Measurements from ENCODE around the gene GPC5. TPM values are rescaled to one million over a fixed set of nuclear protein-coding genes. Genes with fewer than 3 reads are reported as not detected.

GPC5 gene
- polyA plus RNA-seq, 2 of the 4 experiments (the other 2 are of a cell fraction), result not detected

GRCh38 chr13:91699863-91700262, 301.4 kb downstream of the GPC5 start:
- ATAC-seq (no peak), DNase-seq (ENCODE audit: low read depth in 1 of 2, low spot score in 1 of 2) (no peak), FAIRE-seq (no peak)
- Histone ChIP-seq H3K4me3 (no peak overlapping the region), H3K27ac (no peak overlapping the region), H3K9me3 (no peaks in the 10 kb centered on the region), H3K4me1 (no peaks in the 10 kb centered on the region), H3K4me2 (no peak overlapping the region)
- CTCF ChIA-PET, result interaction anchor here (0.9 kb wide), 1 partner anchor 21 kb away, joined by 3 read pairs; no protein-coding TSS in a partner anchor
- TF ChIP-seq EHMT2 (IDR thresholded peaks at IDR 0.05; ENCODE audit: low read depth) (no peak), BHLHE40 (IDR thresholded peaks at IDR 0.05; ENCODE audit: low read depth, low read length) (no peak), MAFK (IDR thresholded peaks at IDR 0.05; ENCODE audit: partially characterized antibody) (no peak), RAD21 (conservative IDR thresholded peaks at IDR 0.05 in 1 of 2, IDR thresholded peaks at IDR 0.05 in 1 of 2) (no peak), ESRRA (IDR thresholded peaks at IDR 0.05; ENCODE audit: borderline replicate concordance, low read length) (no peak), HOXB5 (CRISPR knock-in tag; IDR thresholded peaks at IDR 0.05) (no peak), HOXA7 (CRISPR knock-in tag; IDR thresholded peaks at IDR 0.05) (no peak), CEBPB (IDR thresholded peaks at IDR 0.05) (no peak), CHD4 (IDR thresholded peaks at IDR 0.05; ENCODE audit: borderline replicate concordance) (no peak), TP53 (CRISPR knock-in tag; IDR thresholded peaks at IDR 0.05) (no peak), NFE2L2 (conservative IDR thresholded peaks at IDR 0.05; ENCODE audit: low read length) (no peak), KDM1A (IDR thresholded peaks at IDR 0.05; ENCODE audit: low read depth) (no peak), ZC3H11A (IDR thresholded peaks at IDR 0.05) (no peak), POLR2AphosphoS2 (conservative IDR thresholded peaks at IDR 0.05; ENCODE audit: low read length) (no peak)
- TF ChIP-seq, protein P1, sequence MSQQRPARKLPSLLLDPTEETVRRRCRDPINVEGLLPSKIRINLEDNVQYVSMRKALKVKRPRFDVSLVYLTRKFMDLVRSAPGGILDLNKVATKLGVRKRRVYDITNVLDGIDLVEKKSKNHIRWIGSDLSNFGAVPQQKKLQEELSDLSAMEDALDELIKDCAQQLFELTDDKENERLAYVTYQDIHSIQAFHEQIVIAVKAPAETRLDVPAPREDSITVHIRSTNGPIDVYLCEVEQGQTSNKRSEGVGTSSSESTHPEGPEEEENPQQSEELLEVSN (IDR thresholded peaks at IDR 0.05; ENCODE audit: borderline replicate concordance, low read depth), result no peak
- TF ChIP-seq, protein P2, sequence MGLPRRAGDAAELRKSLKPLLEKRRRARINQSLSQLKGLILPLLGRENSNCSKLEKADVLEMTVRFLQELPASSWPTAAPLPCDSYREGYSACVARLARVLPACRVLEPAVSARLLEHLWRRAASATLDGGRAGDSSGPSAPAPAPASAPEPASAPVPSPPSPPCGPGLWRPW (IDR thresholded peaks at IDR 0.05), result no peak
- TF ChIP-seq, protein P3, sequence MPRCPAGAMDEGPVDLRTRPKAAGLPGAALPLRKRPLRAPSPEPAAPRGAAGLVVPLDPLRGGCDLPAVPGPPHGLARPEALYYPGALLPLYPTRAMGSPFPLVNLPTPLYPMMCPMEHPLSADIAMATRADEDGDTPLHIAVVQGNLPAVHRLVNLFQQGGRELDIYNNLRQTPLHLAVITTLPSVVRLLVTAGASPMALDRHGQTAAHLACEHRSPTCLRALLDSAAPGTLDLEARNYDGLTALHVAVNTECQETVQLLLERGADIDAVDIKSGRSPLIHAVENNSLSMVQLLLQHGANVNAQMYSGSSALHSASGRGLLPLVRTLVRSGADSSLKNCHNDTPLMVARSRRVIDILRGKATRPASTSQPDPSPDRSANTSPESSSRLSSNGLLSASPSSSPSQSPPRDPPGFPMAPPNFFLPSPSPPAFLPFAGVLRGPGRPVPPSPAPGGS (IDR thresholded peaks at IDR 0.05), result no peak
- POLR2A ChIA-PET, result no interaction called here

DNA sequence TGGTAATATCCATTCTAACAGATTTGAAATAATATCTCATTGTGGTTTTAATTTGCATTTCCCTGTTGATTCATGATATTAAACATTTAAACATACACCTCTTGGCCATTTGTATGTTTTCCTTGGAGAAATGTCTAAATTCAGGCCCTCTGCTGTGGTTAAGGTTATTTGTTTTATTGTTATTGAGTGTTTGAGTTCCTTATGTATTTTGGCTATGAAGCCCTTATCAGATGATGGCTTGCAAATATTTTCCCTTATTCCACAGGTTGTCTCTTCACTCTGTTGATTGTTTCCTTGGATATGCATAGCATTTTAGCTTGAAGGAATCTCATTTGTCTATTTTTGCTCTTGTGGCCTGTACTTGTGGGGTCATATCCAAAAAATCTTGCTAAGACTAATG, 303.6 kb downstream of the GPC5 start:
- ChIA-PET POLR2A (no interaction called here), CTCF (no interaction called here)
- ATAC-seq, result no peak
- H3K4me2 ChIP-seq, result no peak overlapping the region
- FAIRE-seq, result no peak
- H3K9me3 ChIP-seq, result no peaks in the 10 kb centered on the region
- no peaks in the 10 kb centered on the region for H3K4me1 ChIP-seq
- DNase-seq (ENCODE audit: low read depth in 1 of 2, low spot score in 1 of 2), result no peak
- H3K4me3 ChIP-seq, result no peak overlapping the region
- H3K27ac ChIP-seq, result no peak overlapping the region
- TF ChIP-seq HEYL (CRISPR knock-in tag; IDR thresholded peaks at IDR 0.05) (no peak), MYC (IDR thresholded peaks at IDR 0.05; ENCODE audit: borderline replicate concordance, low read length) (no peak), CEBPB (IDR thresholded peaks at IDR 0.05) (no peak), RCOR1 (IDR thresholded peaks at IDR 0.05; ENCODE audit: low read depth, low read length) (no peak), JUN (IDR thresholded peaks at IDR 0.05) (no peak), HOXB13 (CRISPR knock-in tag; IDR thresholded peaks at IDR 0.05; ENCODE audit: low read depth) (no peak), EP300 (IDR thresholded peaks at IDR 0.05) (no peak), TP53 (CRISPR knock-in tag; IDR thresholded peaks at IDR 0.05) (no peak), JUNB (IDR thresholded peaks at IDR 0.05) (no peak), REST (IDR thresholded peaks at IDR 0.05) (no peak), FOSL2 (IDR thresholded peaks at IDR 0.05) (no peak), FOSL2 (CRISPR knock-in tag; IDR thresholded peaks at IDR 0.05) (no peak), POLR2A (IDR thresholded peaks at IDR 0.05; ENCODE audit: low read length) (no peak)
- TF ChIP-seq, protein P4, sequence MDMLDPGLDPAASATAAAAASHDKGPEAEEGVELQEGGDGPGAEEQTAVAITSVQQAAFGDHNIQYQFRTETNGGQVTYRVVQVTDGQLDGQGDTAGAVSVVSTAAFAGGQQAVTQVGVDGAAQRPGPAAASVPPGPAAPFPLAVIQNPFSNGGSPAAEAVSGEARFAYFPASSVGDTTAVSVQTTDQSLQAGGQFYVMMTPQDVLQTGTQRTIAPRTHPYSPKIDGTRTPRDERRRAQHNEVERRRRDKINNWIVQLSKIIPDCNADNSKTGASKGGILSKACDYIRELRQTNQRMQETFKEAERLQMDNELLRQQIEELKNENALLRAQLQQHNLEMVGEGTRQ (IDR thresholded peaks at IDR 0.05), result no peak
- TF ChIP-seq, protein P1 (IDR thresholded peaks at IDR 0.05; ENCODE audit: borderline replicate concordance, low read depth), result no peak
- TF ChIP-seq, protein P5, sequence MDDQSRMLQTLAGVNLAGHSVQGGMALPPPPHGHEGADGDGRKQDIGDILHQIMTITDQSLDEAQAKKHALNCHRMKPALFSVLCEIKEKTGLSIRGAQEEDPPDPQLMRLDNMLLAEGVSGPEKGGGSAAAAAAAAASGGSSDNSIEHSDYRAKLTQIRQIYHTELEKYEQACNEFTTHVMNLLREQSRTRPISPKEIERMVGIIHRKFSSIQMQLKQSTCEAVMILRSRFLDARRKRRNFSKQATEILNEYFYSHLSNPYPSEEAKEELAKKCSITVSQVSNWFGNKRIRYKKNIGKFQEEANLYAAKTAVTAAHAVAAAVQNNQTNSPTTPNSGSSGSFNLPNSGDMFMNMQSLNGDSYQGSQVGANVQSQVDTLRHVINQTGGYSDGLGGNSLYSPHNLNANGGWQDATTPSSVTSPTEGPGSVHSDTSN (IDR thresholded peaks at IDR 0.05), result no peak
- TF ChIP-seq, protein P6, sequence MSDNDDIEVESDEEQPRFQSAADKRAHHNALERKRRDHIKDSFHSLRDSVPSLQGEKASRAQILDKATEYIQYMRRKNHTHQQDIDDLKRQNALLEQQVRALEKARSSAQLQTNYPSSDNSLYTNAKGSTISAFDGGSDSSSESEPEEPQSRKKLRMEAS (IDR thresholded peaks at IDR 0.05), result no peak
- TF ChIP-seq, protein P3 (IDR thresholded peaks at IDR 0.05), result no peak

Data from A549 (cell line).